Activated CD8-positive, alpha-beta memory T cell treated with anti-CD3 and anti-CD28 coated beads for 24 hours (primary cell): ENCODE measurements around the gene CPLX3.

Source experiments
- DNase-seq: peaks from one replicate; pipeline ENCODE4 v3.0.0-alpha.2; 2020

CPLX3 gene

GRCh38 chr15:74850393-74850792, 24.0 kb downstream of the CPLX3 start:
- DNase-seq = no peak

- no peak for DNase-seq
These were observed 25.5 kb downstream of the CPLX3 start for GRCh38 chr15:74851960-74852359.

- DNase-seq = no peak
These were observed 28.1 kb downstream of the CPLX3 start for GRCh38 chr15:74854453-74855022.

GRCh38 chr15:74855857-74856256, 29.4 kb downstream of the CPLX3 start:
- DNase-seq = no peak

GRCh38 chr15:74856537-74856936, 30.1 kb downstream of the CPLX3 start:
- DNase-seq = no peak

- no peak for DNase-seq
These were observed 30.7 kb downstream of the CPLX3 start for GRCh38 chr15:74857082-74857655.

GRCh38 chr15:74857671-74858368, 31.4 kb downstream of the CPLX3 start:
- DNase-seq = no peak

- DNase-seq = no peak
These were observed 31.9 kb downstream of the CPLX3 start for GRCh38 chr15:74858369-74858740.

GRCh38 chr15:74863239-74864056, 37.0 kb downstream of the CPLX3 start:
- DNase-seq = no peak

- no peak for DNase-seq
These were observed 37.9 kb downstream of the CPLX3 start for GRCh38 chr15:74864296-74864695.

- no peak for DNase-seq
These were observed 38.9 kb downstream of the CPLX3 start for GRCh38 chr15:74865316-74865715.

- no peak for DNase-seq
These were observed 39.7 kb downstream of the CPLX3 start for GRCh38 chr15:74866090-74866489.

- DNase-seq = no peak
These were observed 41.1 kb downstream of the CPLX3 start for GRCh38 chr15:74867466-74868038.

GRCh38 chr15:74868059-74868458, 41.6 kb downstream of the CPLX3 start:
- DNase-seq = no peak

GRCh38 chr15:74869372-74869725, 42.9 kb downstream of the CPLX3 start:
- no peak for DNase-seq

GRCh38 chr15:74869726-74870407, 43.4 kb downstream of the CPLX3 start:
- no peak for DNase-seq

GRCh38 chr15:74870436-74871215, 44.2 kb downstream of the CPLX3 start:
- no peak for DNase-seq

GRCh38 chr15:74872702-74873035, 46.2 kb downstream of the CPLX3 start:
- no peak for DNase-seq

GRCh38 chr15:74873036-74873755, 46.8 kb downstream of the CPLX3 start, which contains the start of gene SCAMP2:
Gene SCAMP2 (minus strand): TSS chr15:74873365. CDS start chr15:74873255, 110 bp downstream.
- peak; percentile 97 for DNase-seq

GRCh38 chr15:74873756-74874424, 47.5 kb downstream of the CPLX3 start:
- no peak for DNase-seq

- no peak for DNase-seq
These were observed 51.8 kb downstream of the CPLX3 start for GRCh38 chr15:74878273-74878672.
